ENCODE data around the gene SMYD4. TPM values are rescaled to one million over a fixed set of nuclear protein-coding genes. Genes with fewer than 3 reads are reported as not detected.
A peak's percentile ranks its signal among the peaks of the same experiment; 100 is the strongest.
"Not testable (repeated sequence)": the region's sequence is repeated elsewhere in the genome, so short reads cannot be mapped to it uniquely, and the experiment has no call there.

The SMYD4 gene
- total RNA-seq, 1 donor from 2014 or later: 10.6 TPM

GRCh38 chr17:1829216-1829591 lies 498 bp downstream of the SMYD4 start:
- DNase-seq (ENCODE audit: low read depth, low spot score): no peak

- DNase-seq (ENCODE audit: low read depth, low spot score): no peak
Observed at GRCh38 chr17:1820528-1821252, 9.0 kb downstream of the SMYD4 start.

- no peak for DNase-seq (ENCODE audit: low read depth, low spot score)
Observed at GRCh38 chr17:1813088-1813487, 16.6 kb downstream of the SMYD4 start.

GRCh38 chr17:1810450-1811103 lies 19.1 kb downstream of the SMYD4 start:
- no peak for DNase-seq (ENCODE audit: low read depth, low spot score)

- not testable (repeated sequence) for DNase-seq (ENCODE audit: low read depth, low spot score)
Observed at GRCh38 chr17:1809815-1810214, 19.9 kb downstream of the SMYD4 start.

- DNase-seq (ENCODE audit: low read depth, low spot score): no peak
Observed at GRCh38 chr17:1808644-1809043, 21.1 kb downstream of the SMYD4 start.

- DNase-seq (ENCODE audit: low read depth, low spot score): no peak
Observed at GRCh38 chr17:1807890-1808289, 21.8 kb downstream of the SMYD4 start.

- DNase-seq (ENCODE audit: low read depth, low spot score): no peak
Observed at GRCh38 chr17:1803280-1803679, 26.4 kb downstream of the SMYD4 start.

- DNase-seq (ENCODE audit: low read depth, low spot score): no peak
Observed at GRCh38 chr17:1802429-1802828, 27.3 kb downstream of the SMYD4 start.

- DNase-seq (ENCODE audit: low read depth, low spot score): no peak
Observed at GRCh38 chr17:1800712-1801111, 29.0 kb downstream of the SMYD4 start.

GRCh38 chr17:1800240-1800639 lies 29.5 kb downstream of the SMYD4 start:
- DNase-seq (ENCODE audit: low read depth, low spot score): no peak

- not testable (repeated sequence) for DNase-seq (ENCODE audit: low read depth, low spot score)
Observed at GRCh38 chr17:1797846-1798245, 31.9 kb downstream of the SMYD4 start.

- no peak for DNase-seq (ENCODE audit: low read depth, low spot score)
Observed at GRCh38 chr17:1797323-1797722, 32.4 kb downstream of the SMYD4 start.

- no peak for DNase-seq (ENCODE audit: low read depth, low spot score)
Observed at GRCh38 chr17:1796800-1797199, 32.9 kb downstream of the SMYD4 start.

GRCh38 chr17:1793447-1793806 lies 36.3 kb downstream of the SMYD4 start:
- no peak for DNase-seq (ENCODE audit: low read depth, low spot score)

GRCh38 chr17:1792495-1793446 lies 36.9 kb downstream of the SMYD4 start:
- DNase-seq (ENCODE audit: low read depth, low spot score): no peak

- DNase-seq (ENCODE audit: low read depth, low spot score): no peak
Observed at GRCh38 chr17:1789936-1790335, 39.8 kb downstream of the SMYD4 start.

- DNase-seq (ENCODE audit: low read depth, low spot score): peak; percentile 76
Observed at GRCh38 chr17:1787301-1787902, 42.3 kb downstream of the SMYD4 start.

GRCh38 chr17:1786708-1787107 lies 43.0 kb downstream of the SMYD4 start:
- DNase-seq (ENCODE audit: low read depth, low spot score): no peak

- DNase-seq (ENCODE audit: low read depth, low spot score): no peak
Observed at GRCh38 chr17:1785930-1786329, 43.8 kb downstream of the SMYD4 start.

- peak; percentile 74 for DNase-seq (ENCODE audit: low read depth, low spot score)
Observed at GRCh38 chr17:1783834-1784611, 45.7 kb downstream of the SMYD4 start.

Measured in pulmonary artery endothelial cell (primary cell).